Astrocyte (in vitro differentiated cells and primary cell): ENCODE data around the gene XPO6.

Experiments
- CTCF ChIP-seq: IDR thresholded peaks from 2 replicates; pipeline ENCODE4 v1.5.1; 2011; ENCODE audit warnings: low read depth, mild to moderate bottlenecking, inconsistent platforms, low read length, moderate library complexity; ENCODE audit not compliant: insufficient read depth
- EZH2 ChIP-seq: IDR thresholded peaks from 2 replicates; pipeline ENCODE4 v1.6.1; 2012; ENCODE audit warnings: mild to moderate bottlenecking, low read length, inconsistent platforms; ENCODE audit not compliant: insufficient read depth

- no peak for TF ChIP-seq CTCF
- no peak for TF ChIP-seq EZH2
Measured at GRCh38 chr16:28131181-28131580, 80.6 kb downstream of the XPO6 start.
